Esophagus squamous epithelium (tissue), 5 donors: ENCODE measurements around the gene PNPLA8. TPM values are rescaled to one million over a fixed set of nuclear protein-coding genes. Genes with fewer than 3 reads are reported as not detected.
"Not testable (repeated sequence)": the region's sequence is repeated elsewhere in the genome, so short reads cannot be mapped to it uniquely, and the experiment has no call there.

Source experiments
- DNase-seq: peaks from one replicate; lab custom pipeline; 2025; lab: John Stamatoyannopoulos, UW
- H3K27ac ChIP-seq, 4 donors: fragments of 200-600 bp; sonication (generic); one replicate each; pipeline ENCODE4 v1.5.1; 2016 to 2019; ENCODE audit warnings: mild to moderate bottlenecking in 1 of 4
- H3K27me3 ChIP-seq, 4 donors: fragments of 200-600 bp; sonication (generic); 1 replicate in 3 of 4; 2 replicates in 1 of 4; pipeline versions ENCODE4 v1.5.1 to v1.6.0; 2017 to 2021; ENCODE audit warnings: antibody characterized with exemption in 1 of 4
- H3K36me3 ChIP-seq, 3 donors: fragments of 200-600 bp; sonication (generic); one replicate each; pipeline ENCODE4 v1.5.1; 2016 to 2019
- H3K4me1 ChIP-seq, 3 donors: fragments of 200-600 bp; sonication (generic); one replicate each; pipeline ENCODE4 v1.5.1; 2017 to 2019
- H3K4me3 ChIP-seq, 4 donors: fragments of 200-600 bp; sonication (generic); 1 replicate in 3 of 4; 2 replicates in 1 of 4; pipeline ENCODE4 v1.5.1; 2016 to 2019; ENCODE audit warnings: mild to moderate bottlenecking in 2 of 4, moderate library complexity in 1 of 4
- H3K9me3 ChIP-seq, 3 donors: fragments of 200-600 bp; sonication (generic); one replicate each; pipeline ENCODE4 v1.5.1; 2016 to 2019
- POLR2A ChIP-seq, 4 donors: fragments of 450-650 bp; IDR thresholded peaks; one replicate each; pipeline ENCODE4 v1.6.1; 2017; ENCODE audit warnings: antibody characterized with exemption in 4 of 4, mild to moderate bottlenecking in 4 of 4, moderate library complexity in 3 of 4
- WGBS, 2 donors: methylation state at CpG; one replicate each; pipeline ENCODE4 v1.1.5; 2018; 5-methylcytosine and 5-hydroxymethylcytosine counted together
- intact Hi-C: fragments of 100-400 bp; cut with DNase I; formaldehyde crosslinking; loops from one replicate; pipeline ENCODE4 v1.15.0; 2022
- total RNA-seq, 4 donors: library from RNA; depleted of rRNA; stranded (reverse); fragments of >200 nt; gene quantifications; one replicate each; pipeline ENCODE4 v1.1.0, GENCODE V29; 2016
- TF ChIP-seq, protein P1 (sequence below), 6 experiments: fragments of 450-650 bp in 4 of 6; fragments of 200-600 bp in 2 of 6; sonication (generic) in 2 of 6; IDR thresholded peaks; one replicate each; pipeline ENCODE4 v1.5.1; 2016 to 2019; ENCODE audit warnings: antibody characterized with exemption in 6 of 6, mild to moderate bottlenecking in 4 of 6, moderate library complexity in 4 of 6
- donor health status: DM: yes; HTN: yes; CAD: no.

The PNPLA8 gene
- total RNA-seq, 4 donors from 2014 or later: 15.8 to 30.7 (median 25.7) TPM

DNA sequence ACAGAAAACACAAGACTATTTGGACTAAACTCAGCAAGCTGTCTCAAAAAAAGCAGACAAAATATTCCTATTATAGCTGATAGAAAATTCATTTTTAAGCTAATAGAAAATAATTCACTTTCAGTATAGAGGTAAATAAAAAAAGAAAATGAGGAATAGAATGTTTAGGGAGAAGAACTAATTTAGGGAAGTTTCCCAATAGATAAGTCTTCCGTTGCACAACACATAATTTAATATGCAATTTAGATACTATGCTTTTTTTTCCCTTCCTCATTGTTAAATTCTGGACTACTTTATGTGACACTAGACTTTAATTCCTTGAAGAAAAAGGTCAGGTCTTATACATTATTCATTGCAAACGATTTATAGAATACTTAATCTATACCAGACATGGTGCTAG, 10.3 kb downstream of the PNPLA8 start:
- H3K4me3 ChIP-seq: no peak overlapping the region
- 69 to 75% methylated on average over 2 of the region's 2 CpGs for WGBS, 2 donors
- DNase-seq: no peak
- no peaks in the 10 kb centered on the region for H3K27me3 ChIP-seq
- no peaks in the 10 kb centered on the region for H3K9me3 ChIP-seq
- no peak overlapping the region for H3K27ac ChIP-seq
- peaks cover 0 to 87% (median 7%) of the 10 kb centered on the region in 3 donors for H3K36me3 ChIP-seq
- TF ChIP-seq, protein P1, sequence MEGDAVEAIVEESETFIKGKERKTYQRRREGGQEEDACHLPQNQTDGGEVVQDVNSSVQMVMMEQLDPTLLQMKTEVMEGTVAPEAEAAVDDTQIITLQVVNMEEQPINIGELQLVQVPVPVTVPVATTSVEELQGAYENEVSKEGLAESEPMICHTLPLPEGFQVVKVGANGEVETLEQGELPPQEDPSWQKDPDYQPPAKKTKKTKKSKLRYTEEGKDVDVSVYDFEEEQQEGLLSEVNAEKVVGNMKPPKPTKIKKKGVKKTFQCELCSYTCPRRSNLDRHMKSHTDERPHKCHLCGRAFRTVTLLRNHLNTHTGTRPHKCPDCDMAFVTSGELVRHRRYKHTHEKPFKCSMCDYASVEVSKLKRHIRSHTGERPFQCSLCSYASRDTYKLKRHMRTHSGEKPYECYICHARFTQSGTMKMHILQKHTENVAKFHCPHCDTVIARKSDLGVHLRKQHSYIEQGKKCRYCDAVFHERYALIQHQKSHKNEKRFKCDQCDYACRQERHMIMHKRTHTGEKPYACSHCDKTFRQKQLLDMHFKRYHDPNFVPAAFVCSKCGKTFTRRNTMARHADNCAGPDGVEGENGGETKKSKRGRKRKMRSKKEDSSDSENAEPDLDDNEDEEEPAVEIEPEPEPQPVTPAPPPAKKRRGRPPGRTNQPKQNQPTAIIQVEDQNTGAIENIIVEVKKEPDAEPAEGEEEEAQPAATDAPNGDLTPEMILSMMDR (IDR thresholded peaks at IDR 0.05): no peak
- H3K4me1 ChIP-seq: peaks cover 0 to 15% (median 6%) of the 10 kb centered on the region in 3 donors
- intact Hi-C loops: no loop called here

DNA sequence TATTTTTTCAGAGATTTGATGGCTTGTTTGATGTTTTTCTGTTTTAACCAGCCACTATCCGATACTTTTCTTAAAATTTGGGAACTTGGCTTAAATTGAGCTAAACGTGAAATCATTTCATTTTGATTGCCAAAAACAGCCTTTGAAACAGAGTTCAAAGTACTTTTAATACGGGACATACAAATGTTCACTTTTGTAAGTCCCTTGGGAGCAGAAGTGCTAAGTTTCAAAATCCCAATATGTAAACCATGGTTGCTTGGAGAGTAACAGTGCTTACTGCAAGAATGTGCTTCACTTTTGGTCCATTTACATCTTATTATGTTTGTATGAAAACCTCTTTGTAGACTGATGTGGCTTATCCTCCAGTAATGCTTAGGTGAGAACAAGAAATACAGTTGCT, 10.9 kb downstream of the PNPLA8 start:
- H3K36me3 ChIP-seq: peaks cover 0 to 88% (median 7%) of the 10 kb centered on the region in 3 donors
- WGBS, 2 donors: 63 to 67% methylated on average over 3 of the region's 3 CpGs
- intact Hi-C loops: no loop called here

GRCh38 chr7:108511939-108512338, 14.0 kb downstream of the PNPLA8 start:
- Histone ChIP-seq H3K4me3 (no peak overlapping the region), H3K9me3 (no peaks in the 10 kb centered on the region), H3K27ac (no peak overlapping the region), H3K36me3 (peaks cover 0 to 64% (median 0%) of the 10 kb centered on the region in 3 donors), H3K27me3 (no peaks in the 10 kb centered on the region), H3K4me1 (peaks cover 0 to 6% (median 0%) of the 10 kb centered on the region in 3 donors)
- no peak for DNase-seq
- TF ChIP-seq POLR2A (IDR thresholded peaks at IDR 0.05): no peak
- TF ChIP-seq, protein P1 (IDR thresholded peaks at IDR 0.05): no peak
- 80 to 86% methylated on average over 4 of the region's 4 CpGs for WGBS, 2 donors
- intact Hi-C loops: no loop called here

More for the DNA sequence above, 10.9 kb downstream of the PNPLA8 start:
- Histone ChIP-seq H3K27me3 (no peaks in the 10 kb centered on the region), H3K27ac (no peak overlapping the region), H3K4me3 (no peak overlapping the region), H3K4me1 (peaks cover 0 to 9% (median 6%) of the 10 kb centered on the region in 3 donors), H3K9me3 (no peaks in the 10 kb centered on the region)
- no peak for DNase-seq
- TF ChIP-seq, protein P1 (IDR thresholded peaks at IDR 0.05): no peak
- TF ChIP-seq POLR2A (IDR thresholded peaks at IDR 0.05): no peak

GRCh38 chr7:108504576-108504975, 21.4 kb downstream of the PNPLA8 start:
- H3K4me1 ChIP-seq, H3K27me3 ChIP-seq, H3K9me3 ChIP-seq, DNase-seq, H3K27ac ChIP-seq, intact Hi-C loops, H3K4me3 ChIP-seq: not testable (repeated sequence)
- WGBS, 2 donors: 86 to 95% methylated on average over 3 of the region's 3 CpGs
- H3K36me3 ChIP-seq: peaks cover 0 to 57% (median 5%) of the 10 kb centered on the region in 3 donors

- Histone ChIP-seq H3K9me3 (no peaks in the 10 kb centered on the region), H3K27ac (peak overlapping the region in 1 of 4 donors; percentile 13), H3K4me1 (no peaks in the 10 kb centered on the region), H3K4me3 (no peak overlapping the region), H3K27me3 (no peaks in the 10 kb centered on the region), H3K36me3 (peaks cover 0 to 65% (median 5%) of the 10 kb centered on the region in 3 donors)
- TF ChIP-seq POLR2A (IDR thresholded peaks at IDR 0.05): no peak
- TF ChIP-seq, protein P1 (IDR thresholded peaks at IDR 0.05): no peak
- no peak for DNase-seq
- intact Hi-C loops: no loop called here
- 54 to 68% methylated on average over 5 of the region's 5 CpGs for WGBS, 2 donors
Measured at GRCh38 chr7:108503112-108504026, 22.6 kb downstream of the PNPLA8 start.
